ENCODE results near the gene PPP1R9A.
"Not testable (repeated sequence)": the region's sequence is repeated elsewhere in the genome, so short reads cannot be mapped to it uniquely, and the experiment has no call there.

Gene PPP1R9A

DNA sequence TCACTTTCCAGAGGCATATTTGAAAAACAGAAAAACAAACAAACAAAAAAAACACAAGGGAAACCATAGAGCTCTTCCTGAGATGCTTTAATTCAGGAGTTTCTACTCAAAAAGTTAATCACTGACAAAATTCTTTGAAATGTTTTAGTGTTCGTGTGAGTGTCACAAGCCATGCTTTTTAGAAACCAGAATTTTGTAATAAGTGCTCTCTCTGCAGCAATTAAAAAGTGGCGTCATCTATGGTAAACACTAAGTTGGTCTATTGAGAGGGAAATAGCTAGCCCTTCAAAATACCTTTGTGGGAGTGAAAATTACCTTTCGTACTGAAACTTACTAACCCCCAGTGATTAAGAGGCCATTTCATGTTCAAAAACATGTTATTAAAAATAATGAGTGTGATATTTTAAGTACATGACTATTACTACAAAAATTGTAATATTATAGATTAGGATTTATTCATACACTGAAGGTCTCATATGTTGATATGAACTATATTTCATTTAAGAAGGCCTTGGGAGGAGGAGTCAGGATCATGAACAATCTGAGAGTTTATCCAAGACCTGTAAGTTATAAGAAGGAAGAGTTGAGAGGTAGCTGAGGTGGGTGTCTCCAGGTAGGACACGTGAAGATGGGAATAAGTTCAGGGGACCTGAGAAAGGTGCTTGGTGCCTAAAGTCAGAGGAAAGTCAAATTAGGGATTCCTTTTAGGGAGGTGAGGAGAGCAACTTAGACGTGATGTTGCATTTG lies 94.6 kb downstream of the PPP1R9A start:
- no peak for ATAC-seq
- TF ChIP-seq ISL1 (CRISPR knock-in tag; IDR thresholded peaks at IDR 0.05) (no peak), TCF4 (CRISPR knock-in tag; IDR thresholded peaks at IDR 0.05; ENCODE audit: borderline replicate concordance) (no peak), TOX (CRISPR knock-in tag; IDR thresholded peaks at IDR 0.05; ENCODE audit: borderline replicate concordance) (no peak), ZC3H10 (CRISPR knock-in tag; IDR thresholded peaks at IDR 0.05) (no peak), ZFP3 (CRISPR knock-in tag; IDR thresholded peaks at IDR 0.05) (no peak), BACH2 (CRISPR knock-in tag; IDR thresholded peaks at IDR 0.05; ENCODE audit: borderline replicate concordance) (no peak), ARNTL (CRISPR knock-in tag; IDR thresholded peaks at IDR 0.05; ENCODE audit: borderline replicate concordance, low read depth) (no peak), OSR1 (CRISPR knock-in tag; IDR thresholded peaks at IDR 0.05) (no peak), PPARA (CRISPR knock-in tag; IDR thresholded peaks at IDR 0.05; ENCODE audit: borderline replicate concordance) (no peak), SNAI2 (CRISPR knock-in tag; IDR thresholded peaks at IDR 0.05) (no peak), GLIS3 (CRISPR knock-in tag; IDR thresholded peaks at IDR 0.05) (no peak), ESRRG (CRISPR knock-in tag; IDR thresholded peaks at IDR 0.05) (no peak), ZFP30 (CRISPR knock-in tag; IDR thresholded peaks at IDR 0.05) (no peak), CSDC2 (CRISPR knock-in tag; IDR thresholded peaks at IDR 0.05) (no peak), ZNF565 (CRISPR knock-in tag; conservative IDR thresholded peaks at IDR 0.05; ENCODE audit: low read depth) (no peak), ZNF8 (CRISPR knock-in tag; IDR thresholded peaks at IDR 0.05) (no peak), RARB (CRISPR knock-in tag; IDR thresholded peaks at IDR 0.05) (no peak)
- TF ChIP-seq, protein P1, sequence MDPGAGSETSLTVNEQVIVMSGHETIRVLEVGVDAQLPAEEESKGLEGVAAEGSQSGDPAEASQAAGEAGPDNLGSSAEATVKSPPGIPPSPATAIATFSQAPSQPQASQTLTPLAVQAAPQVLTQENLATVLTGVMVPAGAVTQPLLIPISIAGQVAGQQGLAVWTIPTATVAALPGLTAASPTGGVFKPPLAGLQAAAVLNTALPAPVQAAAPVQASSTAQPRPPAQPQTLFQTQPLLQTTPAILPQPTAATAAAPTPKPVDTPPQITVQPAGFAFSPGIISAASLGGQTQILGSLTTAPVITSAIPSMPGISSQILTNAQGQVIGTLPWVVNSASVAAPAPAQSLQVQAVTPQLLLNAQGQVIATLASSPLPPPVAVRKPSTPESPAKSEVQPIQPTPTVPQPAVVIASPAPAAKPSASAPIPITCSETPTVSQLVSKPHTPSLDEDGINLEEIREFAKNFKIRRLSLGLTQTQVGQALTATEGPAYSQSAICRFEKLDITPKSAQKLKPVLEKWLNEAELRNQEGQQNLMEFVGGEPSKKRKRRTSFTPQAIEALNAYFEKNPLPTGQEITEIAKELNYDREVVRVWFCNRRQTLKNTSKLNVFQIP (CRISPR knock-in tag; IDR thresholded peaks at IDR 0.05; ENCODE audit: borderline replicate concordance, low read depth), result no peak
- TF ChIP-seq, protein P2, sequence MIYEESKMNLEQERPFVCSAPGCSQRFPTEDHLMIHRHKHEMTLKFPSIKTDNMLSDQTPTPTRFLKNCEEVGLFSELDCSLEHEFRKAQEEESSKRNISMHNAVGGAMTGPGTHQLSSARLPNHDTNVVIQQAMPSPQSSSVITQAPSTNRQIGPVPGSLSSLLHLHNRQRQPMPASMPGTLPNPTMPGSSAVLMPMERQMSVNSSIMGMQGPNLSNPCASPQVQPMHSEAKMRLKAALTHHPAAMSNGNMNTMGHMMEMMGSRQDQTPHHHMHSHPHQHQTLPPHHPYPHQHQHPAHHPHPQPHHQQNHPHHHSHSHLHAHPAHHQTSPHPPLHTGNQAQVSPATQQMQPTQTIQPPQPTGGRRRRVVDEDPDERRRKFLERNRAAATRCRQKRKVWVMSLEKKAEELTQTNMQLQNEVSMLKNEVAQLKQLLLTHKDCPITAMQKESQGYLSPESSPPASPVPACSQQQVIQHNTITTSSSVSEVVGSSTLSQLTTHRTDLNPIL (CRISPR knock-in tag; IDR thresholded peaks at IDR 0.05; ENCODE audit: low read depth), result no peak

DNA sequence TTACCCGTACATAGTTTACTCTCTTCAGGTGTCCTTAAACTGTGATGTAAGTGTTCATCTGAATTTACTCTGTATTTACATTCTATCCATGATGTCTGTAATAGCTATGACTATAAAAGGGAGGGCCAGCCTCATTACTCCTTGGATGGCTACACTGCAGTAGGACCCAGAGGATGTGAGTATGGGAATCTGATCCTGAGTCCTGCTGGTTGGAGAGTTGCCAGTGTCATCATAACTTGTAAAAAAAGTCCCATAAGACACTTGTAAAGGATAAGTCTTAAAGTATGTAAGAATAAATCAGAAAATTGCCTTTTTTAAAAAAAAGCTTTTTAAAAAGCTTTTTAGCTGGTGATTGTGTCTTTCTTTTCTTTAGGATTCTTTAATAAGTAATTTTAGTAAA lies 95.4 kb downstream of the PPP1R9A start:
- no peak for ATAC-seq
- TF ChIP-seq CSDC2 (CRISPR knock-in tag; IDR thresholded peaks at IDR 0.05), result no peak
- TF ChIP-seq ISL1 (CRISPR knock-in tag; IDR thresholded peaks at IDR 0.05), result no peak

DNA sequence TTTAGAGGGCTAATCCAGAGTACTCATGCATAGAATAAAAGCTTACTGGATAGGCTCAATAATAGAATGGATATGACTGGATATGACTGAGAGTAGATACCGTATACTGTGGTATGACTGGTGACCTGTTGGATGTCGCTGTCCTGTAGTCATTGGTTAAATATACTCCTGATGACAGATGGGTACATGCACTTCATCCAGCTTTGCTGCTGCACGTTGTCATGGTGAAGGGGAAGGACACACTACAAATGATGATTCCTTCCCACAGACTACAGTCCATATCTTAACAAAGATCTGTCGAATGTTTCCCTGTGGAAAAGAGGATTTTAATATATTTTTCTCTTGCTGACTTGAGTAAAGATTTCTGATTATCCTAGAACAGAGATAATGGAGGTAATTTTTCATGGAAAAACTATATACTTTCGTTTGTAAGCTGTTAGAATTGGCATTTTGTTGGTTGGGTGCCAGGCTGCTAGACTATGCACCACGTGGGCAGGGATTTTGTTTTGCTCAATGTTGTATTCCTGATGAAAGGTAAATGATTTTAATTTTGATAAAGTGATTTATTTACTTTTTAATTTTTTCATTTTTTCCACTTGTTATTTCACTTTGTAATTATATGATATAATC lies 97.3 kb downstream of the PPP1R9A start:
- TF ChIP-seq, protein P3, sequence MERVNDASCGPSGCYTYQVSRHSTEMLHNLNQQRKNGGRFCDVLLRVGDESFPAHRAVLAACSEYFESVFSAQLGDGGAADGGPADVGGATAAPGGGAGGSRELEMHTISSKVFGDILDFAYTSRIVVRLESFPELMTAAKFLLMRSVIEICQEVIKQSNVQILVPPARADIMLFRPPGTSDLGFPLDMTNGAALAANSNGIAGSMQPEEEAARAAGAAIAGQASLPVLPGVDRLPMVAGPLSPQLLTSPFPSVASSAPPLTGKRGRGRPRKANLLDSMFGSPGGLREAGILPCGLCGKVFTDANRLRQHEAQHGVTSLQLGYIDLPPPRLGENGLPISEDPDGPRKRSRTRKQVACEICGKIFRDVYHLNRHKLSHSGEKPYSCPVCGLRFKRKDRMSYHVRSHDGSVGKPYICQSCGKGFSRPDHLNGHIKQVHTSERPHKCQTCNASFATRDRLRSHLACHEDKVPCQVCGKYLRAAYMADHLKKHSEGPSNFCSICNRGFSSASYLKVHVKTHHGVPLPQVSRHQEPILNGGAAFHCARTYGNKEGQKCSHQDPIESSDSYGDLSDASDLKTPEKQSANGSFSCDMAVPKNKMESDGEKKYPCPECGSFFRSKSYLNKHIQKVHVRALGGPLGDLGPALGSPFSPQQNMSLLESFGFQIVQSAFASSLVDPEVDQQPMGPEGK (CRISPR knock-in tag; IDR thresholded peaks at IDR 0.05; ENCODE audit: borderline replicate concordance), result no peak
- peak; percentile 61 for ATAC-seq

DNA sequence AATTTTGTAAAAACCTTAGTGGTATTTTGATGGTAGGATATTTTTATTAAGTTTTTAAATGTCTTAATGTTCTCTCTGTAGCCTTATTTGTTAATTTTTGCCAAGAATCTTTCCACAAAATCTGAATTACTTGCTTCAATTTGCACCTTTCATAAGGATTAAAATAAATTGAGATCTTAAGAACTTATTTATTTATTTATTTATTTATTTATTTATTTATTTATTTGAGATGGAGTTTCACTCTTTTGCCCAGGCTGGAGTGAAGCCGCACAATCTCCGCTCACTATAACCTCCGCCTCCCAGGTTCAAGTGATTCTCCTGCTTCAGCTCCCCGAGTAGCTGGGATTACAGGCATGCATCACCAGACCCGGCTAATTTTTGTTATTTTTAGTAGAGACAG lies 98.6 kb downstream of the PPP1R9A start:
- TF ChIP-seq OSR1 (CRISPR knock-in tag; IDR thresholded peaks at IDR 0.05) (no peak), ISL1 (CRISPR knock-in tag; IDR thresholded peaks at IDR 0.05) (no peak), ZFP30 (CRISPR knock-in tag; IDR thresholded peaks at IDR 0.05) (no peak), BACH2 (CRISPR knock-in tag; IDR thresholded peaks at IDR 0.05; ENCODE audit: borderline replicate concordance) (no peak), SNAI2 (CRISPR knock-in tag; IDR thresholded peaks at IDR 0.05) (no peak), RARB (CRISPR knock-in tag; IDR thresholded peaks at IDR 0.05) (no peak), ESRRG (CRISPR knock-in tag; IDR thresholded peaks at IDR 0.05) (no peak), ZFP3 (CRISPR knock-in tag; IDR thresholded peaks at IDR 0.05) (no peak), ZNF70 (CRISPR knock-in tag; IDR thresholded peaks at IDR 0.05) (no peak), ARNTL (CRISPR knock-in tag; IDR thresholded peaks at IDR 0.05; ENCODE audit: borderline replicate concordance, low read depth) (no peak), ZC3H10 (CRISPR knock-in tag; IDR thresholded peaks at IDR 0.05) (no peak), TOX (CRISPR knock-in tag; IDR thresholded peaks at IDR 0.05; ENCODE audit: borderline replicate concordance) (no peak), CSDC2 (CRISPR knock-in tag; IDR thresholded peaks at IDR 0.05) (no peak), PPARA (CRISPR knock-in tag; IDR thresholded peaks at IDR 0.05; ENCODE audit: borderline replicate concordance) (no peak)
- TF ChIP-seq, protein P1 (CRISPR knock-in tag; IDR thresholded peaks at IDR 0.05; ENCODE audit: borderline replicate concordance, low read depth), result no peak
- TF ChIP-seq, protein P4, sequence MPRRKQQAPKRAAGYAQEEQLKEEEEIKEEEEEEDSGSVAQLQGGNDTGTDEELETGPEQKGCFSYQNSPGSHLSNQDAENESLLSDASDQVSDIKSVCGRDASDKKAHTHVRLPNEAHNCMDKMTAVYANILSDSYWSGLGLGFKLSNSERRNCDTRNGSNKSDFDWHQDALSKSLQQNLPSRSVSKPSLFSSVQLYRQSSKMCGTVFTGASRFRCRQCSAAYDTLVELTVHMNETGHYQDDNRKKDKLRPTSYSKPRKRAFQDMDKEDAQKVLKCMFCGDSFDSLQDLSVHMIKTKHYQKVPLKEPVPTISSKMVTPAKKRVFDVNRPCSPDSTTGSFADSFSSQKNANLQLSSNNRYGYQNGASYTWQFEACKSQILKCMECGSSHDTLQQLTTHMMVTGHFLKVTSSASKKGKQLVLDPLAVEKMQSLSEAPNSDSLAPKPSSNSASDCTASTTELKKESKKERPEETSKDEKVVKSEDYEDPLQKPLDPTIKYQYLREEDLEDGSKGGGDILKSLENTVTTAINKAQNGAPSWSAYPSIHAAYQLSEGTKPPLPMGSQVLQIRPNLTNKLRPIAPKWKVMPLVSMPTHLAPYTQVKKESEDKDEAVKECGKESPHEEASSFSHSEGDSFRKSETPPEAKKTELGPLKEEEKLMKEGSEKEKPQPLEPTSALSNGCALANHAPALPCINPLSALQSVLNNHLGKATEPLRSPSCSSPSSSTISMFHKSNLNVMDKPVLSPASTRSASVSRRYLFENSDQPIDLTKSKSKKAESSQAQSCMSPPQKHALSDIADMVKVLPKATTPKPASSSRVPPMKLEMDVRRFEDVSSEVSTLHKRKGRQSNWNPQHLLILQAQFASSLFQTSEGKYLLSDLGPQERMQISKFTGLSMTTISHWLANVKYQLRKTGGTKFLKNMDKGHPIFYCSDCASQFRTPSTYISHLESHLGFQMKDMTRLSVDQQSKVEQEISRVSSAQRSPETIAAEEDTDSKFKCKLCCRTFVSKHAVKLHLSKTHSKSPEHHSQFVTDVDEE (CRISPR knock-in tag; IDR thresholded peaks at IDR 0.05), result no peak
- ATAC-seq, result no peak

DNA sequence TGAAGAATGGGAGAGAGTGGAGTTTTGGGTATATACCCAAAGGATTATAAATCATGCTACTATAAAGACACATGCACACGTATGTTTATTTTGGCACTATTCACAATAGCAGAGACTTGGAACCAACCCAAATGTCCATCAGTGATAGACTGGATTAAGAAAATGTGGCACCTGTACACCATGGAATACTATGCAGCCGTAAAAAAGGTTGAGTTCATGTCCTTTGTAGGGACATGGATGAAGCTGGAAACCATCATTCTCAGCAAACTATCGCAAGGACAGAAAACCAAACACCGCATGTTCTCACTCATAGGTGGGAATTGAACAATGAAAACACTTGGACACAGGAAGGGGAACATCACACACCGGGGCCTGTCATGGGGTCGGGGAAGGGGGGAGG lies 101.4 kb downstream of the PPP1R9A start:
- not testable (repeated sequence) for ATAC-seq

Data from SK-N-SH treated with all-trans-retinoic acid at 6 μM for 48 hours (cell line).